ENCODE data around the gene GNG14.

GNG14 gene

DNA sequence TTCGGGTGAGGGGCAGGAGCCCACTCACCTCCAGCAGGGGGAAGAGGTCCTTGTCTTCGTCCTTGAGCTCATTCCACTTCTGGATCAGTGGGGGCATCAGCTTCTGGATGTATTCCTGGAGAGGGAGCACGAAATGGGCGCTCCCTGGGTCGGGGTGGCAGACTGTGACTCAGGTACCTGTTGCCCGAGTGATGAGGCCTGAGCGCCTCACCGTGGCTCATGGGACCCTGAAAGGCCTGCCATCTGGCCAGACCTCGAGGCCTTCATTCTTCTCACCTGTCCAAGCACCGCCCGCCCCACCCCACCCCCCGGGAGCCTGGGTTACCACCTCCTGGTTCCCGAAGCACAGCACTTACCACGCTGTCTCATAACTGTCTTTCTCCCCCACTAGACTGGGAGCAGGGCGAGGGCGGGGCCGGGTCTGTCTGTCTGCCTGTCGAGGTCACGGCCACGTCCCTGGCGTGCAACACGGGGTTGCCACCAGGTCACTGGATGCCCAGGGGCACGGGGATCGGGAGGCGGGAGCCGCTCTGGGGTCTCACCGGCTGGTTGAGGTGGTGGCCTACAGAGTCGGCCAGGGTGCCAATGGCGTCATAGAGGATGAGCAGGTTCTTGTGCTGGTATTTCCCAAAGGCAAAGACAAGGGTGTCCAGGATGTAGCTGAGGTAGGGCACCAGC is 18.0 kb downstream of the GNG14 start:
- no peaks in the 10 kb centered on the region for H3K9me3 ChIP-seq (ENCODE audit: insufficient read depth, low read depth, low read length)

DNA sequence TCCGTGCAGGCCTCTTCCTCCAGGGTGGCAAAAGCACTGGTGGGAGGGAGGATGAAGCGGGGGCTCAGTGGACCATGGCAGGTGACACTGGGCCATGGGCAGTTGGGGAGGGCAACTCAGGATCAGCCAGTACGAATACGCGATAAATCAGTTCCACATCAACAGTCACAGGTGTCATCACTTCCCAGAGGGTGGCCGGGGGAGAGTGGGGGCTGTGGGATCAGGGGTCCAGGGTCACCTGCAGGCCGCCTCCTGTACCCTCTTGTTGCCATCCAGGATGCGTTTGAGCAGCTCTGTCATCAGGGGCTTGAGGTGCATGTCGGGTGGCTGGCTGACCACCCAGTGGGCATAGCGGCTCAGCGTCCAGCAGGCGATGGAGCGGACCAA is 18.5 kb downstream of the GNG14 start:
- Histone ChIP-seq H3K9ac (ENCODE audit: low read depth, low read length, poor library complexity, severe bottlenecking) (no peak overlapping the region), H3K9me2 (replicated peaks; ENCODE audit: low read depth, low read length) (no peaks in the 10 kb centered on the region), H3K9me3 (ENCODE audit: insufficient read depth, low read depth, low read length) (no peaks in the 10 kb centered on the region), H3K4me3 (ENCODE audit: low read length, poor library complexity, severe bottlenecking) (no peak overlapping the region), H3K36me3 (ENCODE audit: insufficient read depth, low read length) (peaks cover 75% of the 10 kb centered on the region; the same call in 1 of the 2 replicates), H2AFZ (ENCODE audit: low read length) (no peak overlapping the region), H3K4me2 (ENCODE audit: low read depth, low read length, poor library complexity, severe bottlenecking) (no peak overlapping the region), H4K20me1 (ENCODE audit: insufficient read depth, low read length, poor library complexity, severe bottlenecking) (no peaks in the 10 kb centered on the region), H3K79me2 (ENCODE audit: insufficient read depth, low read length) (no peaks in the 10 kb centered on the region), H3F3A (ENCODE audit: low read depth) (no peaks in the 10 kb centered on the region), H3K27me3 (ENCODE audit: insufficient read depth, low read length, poor library complexity, severe bottlenecking) (no peaks in the 10 kb centered on the region), H3K4me1 (ENCODE audit: insufficient read depth, low read length, poor library complexity, severe bottlenecking) (no peaks in the 10 kb centered on the region)
- TF ChIP-seq, protein P1, sequence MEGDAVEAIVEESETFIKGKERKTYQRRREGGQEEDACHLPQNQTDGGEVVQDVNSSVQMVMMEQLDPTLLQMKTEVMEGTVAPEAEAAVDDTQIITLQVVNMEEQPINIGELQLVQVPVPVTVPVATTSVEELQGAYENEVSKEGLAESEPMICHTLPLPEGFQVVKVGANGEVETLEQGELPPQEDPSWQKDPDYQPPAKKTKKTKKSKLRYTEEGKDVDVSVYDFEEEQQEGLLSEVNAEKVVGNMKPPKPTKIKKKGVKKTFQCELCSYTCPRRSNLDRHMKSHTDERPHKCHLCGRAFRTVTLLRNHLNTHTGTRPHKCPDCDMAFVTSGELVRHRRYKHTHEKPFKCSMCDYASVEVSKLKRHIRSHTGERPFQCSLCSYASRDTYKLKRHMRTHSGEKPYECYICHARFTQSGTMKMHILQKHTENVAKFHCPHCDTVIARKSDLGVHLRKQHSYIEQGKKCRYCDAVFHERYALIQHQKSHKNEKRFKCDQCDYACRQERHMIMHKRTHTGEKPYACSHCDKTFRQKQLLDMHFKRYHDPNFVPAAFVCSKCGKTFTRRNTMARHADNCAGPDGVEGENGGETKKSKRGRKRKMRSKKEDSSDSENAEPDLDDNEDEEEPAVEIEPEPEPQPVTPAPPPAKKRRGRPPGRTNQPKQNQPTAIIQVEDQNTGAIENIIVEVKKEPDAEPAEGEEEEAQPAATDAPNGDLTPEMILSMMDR (conservative IDR thresholded peaks at IDR 0.05; ENCODE audit: low read length): no peak
- TF ChIP-seq EZH2phosphoT487 (IDR thresholded peaks at IDR 0.05; ENCODE audit: borderline replicate concordance): no peak

More for the DNA sequence above, 18.0 kb downstream of the GNG14 start:
- Histone ChIP-seq H3K4me3 (ENCODE audit: low read length, poor library complexity, severe bottlenecking) (no peak overlapping the region), H3K4me1 (ENCODE audit: insufficient read depth, low read length, poor library complexity, severe bottlenecking) (no peaks in the 10 kb centered on the region), H3K36me3 (ENCODE audit: insufficient read depth, low read length) (peaks cover 77% of the 10 kb centered on the region; the same call in 1 of the 2 replicates), H3K79me2 (ENCODE audit: insufficient read depth, low read length) (no peaks in the 10 kb centered on the region), H3F3A (ENCODE audit: low read depth) (no peaks in the 10 kb centered on the region), H4K20me1 (ENCODE audit: insufficient read depth, low read length, poor library complexity, severe bottlenecking) (no peaks in the 10 kb centered on the region), H3K9me2 (replicated peaks; ENCODE audit: low read depth, low read length) (no peaks in the 10 kb centered on the region), H2AFZ (ENCODE audit: low read length) (no peak overlapping the region), H3K4me2 (ENCODE audit: low read depth, low read length, poor library complexity, severe bottlenecking) (no peak overlapping the region), H3K27me3 (ENCODE audit: insufficient read depth, low read length, poor library complexity, severe bottlenecking) (no peaks in the 10 kb centered on the region), H3K9ac (ENCODE audit: low read depth, low read length, poor library complexity, severe bottlenecking) (no peak overlapping the region)
- no peak for TF ChIP-seq EZH2phosphoT487 (IDR thresholded peaks at IDR 0.05; ENCODE audit: borderline replicate concordance)
- TF ChIP-seq, protein P1 (conservative IDR thresholded peaks at IDR 0.05; ENCODE audit: low read length): no peak

DNA sequence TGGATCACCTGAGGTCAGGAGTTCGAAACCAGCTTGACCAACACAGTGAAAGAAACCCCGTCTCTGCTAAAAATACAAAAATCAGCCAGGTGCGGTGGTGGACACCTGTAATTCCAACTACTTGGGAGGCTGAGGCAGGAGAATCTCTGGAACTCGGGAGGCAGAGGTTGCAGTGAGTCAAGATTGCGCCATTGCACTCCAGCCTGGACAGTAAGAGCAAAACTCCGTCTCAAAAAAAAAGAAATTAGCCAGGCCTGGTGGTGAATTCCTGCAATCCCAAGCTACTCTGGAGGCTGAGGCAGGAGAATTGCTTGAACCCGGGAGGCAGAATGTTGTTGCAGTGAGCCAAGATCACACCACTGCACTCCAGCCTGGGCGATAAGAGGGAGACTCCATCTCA is 20.8 kb downstream of the GNG14 start:
- Histone ChIP-seq H3K36me3 (ENCODE audit: insufficient read depth, low read length) (peaks cover 65% of the 10 kb centered on the region; the same call in 1 of the 2 replicates), H3K9me3 (ENCODE audit: insufficient read depth, low read depth, low read length) (no peaks in the 10 kb centered on the region), H2AFZ (ENCODE audit: low read length) (no peak overlapping the region), H3K4me3 (ENCODE audit: low read length, poor library complexity, severe bottlenecking) (no peak overlapping the region), H3K9ac (ENCODE audit: low read depth, low read length, poor library complexity, severe bottlenecking) (no peak overlapping the region), H3K27me3 (ENCODE audit: insufficient read depth, low read length, poor library complexity, severe bottlenecking) (no peaks in the 10 kb centered on the region), H3K4me2 (ENCODE audit: low read depth, low read length, poor library complexity, severe bottlenecking) (no peak overlapping the region), H4K20me1 (ENCODE audit: insufficient read depth, low read length, poor library complexity, severe bottlenecking) (no peaks in the 10 kb centered on the region), H3K79me2 (ENCODE audit: insufficient read depth, low read length) (no peaks in the 10 kb centered on the region), H3F3A (ENCODE audit: low read depth) (no peaks in the 10 kb centered on the region), H3K9me2 (replicated peaks; ENCODE audit: low read depth, low read length) (no peaks in the 10 kb centered on the region), H3K4me1 (ENCODE audit: insufficient read depth, low read length, poor library complexity, severe bottlenecking) (no peaks in the 10 kb centered on the region)
- no peak for TF ChIP-seq EZH2phosphoT487 (IDR thresholded peaks at IDR 0.05; ENCODE audit: borderline replicate concordance)
- TF ChIP-seq, protein P1 (conservative IDR thresholded peaks at IDR 0.05; ENCODE audit: low read length): no peak
